Suppressor macrophage (primary cell): Measurements from ENCODE around the gene TSSK3.
"Not testable (repeated sequence)": the region's sequence is repeated elsewhere in the genome, so short reads cannot be mapped to it uniquely, and the experiment has no call there.

Experiments
- DNase-seq, 4 experiments: peaks; one replicate each; pipeline ENCODE4 v3.0.0-alpha.2; 2020 to 2022

TSSK3 gene

DNA sequence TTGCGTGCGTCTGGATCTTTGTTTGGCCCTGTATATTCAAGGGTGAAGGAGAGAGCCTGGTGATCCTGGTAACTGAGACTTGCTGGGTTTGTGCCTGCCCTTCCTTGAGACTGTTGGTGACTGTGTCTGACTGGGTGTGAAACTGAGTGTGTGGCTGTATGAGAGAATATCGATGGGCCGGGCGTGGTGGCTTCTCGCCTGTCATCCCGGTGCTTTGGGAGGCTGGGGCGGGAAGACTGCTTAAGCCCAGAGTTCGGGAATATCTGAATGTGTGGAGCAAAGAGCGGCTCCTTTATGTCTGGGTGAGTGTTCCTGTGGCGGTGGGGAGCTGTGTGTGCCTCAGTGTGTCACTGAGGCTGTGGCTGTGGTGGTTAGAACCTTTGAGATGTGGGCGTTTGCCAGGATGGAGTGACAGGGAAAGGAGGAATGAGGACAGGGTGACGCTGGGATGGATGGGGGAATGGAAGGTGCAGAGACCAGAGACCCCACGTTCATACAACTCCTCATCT lies 23.6 kb upstream of the TSSK3 start:
- DNase-seq, result no peak

DNA sequence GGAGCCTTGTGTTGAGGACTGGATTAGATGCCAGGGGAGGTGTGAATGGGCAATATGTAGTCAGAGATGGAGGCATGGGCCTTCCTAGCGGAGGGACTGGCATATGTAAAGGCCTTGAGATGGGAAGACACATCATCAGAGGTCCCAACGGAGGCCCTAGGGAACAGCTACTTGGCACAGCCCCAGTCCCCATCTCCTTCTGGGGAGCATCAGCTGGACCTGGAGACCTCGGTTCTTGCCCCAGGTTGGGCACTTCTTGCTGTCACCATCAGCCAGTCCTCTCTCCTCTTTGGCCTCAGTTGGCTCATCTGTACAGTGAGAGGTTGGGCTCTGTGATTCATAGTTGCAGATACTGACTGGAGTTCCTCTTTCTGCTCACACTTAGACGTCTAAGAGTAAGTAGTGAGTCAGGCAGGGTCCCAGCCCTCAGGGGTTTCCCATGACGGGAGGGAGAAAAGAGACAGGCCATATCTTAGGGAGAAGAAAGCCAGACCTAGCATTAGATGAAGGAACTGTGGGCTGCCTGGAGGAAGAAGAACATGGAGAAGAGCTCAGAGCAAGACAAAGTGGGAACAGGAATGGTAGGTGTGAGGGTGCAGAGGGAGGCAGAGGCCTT lies 22.9 kb upstream of the TSSK3 start:
- DNase-seq, result peak; percentile 90 to 96 (median 92)

DNA sequence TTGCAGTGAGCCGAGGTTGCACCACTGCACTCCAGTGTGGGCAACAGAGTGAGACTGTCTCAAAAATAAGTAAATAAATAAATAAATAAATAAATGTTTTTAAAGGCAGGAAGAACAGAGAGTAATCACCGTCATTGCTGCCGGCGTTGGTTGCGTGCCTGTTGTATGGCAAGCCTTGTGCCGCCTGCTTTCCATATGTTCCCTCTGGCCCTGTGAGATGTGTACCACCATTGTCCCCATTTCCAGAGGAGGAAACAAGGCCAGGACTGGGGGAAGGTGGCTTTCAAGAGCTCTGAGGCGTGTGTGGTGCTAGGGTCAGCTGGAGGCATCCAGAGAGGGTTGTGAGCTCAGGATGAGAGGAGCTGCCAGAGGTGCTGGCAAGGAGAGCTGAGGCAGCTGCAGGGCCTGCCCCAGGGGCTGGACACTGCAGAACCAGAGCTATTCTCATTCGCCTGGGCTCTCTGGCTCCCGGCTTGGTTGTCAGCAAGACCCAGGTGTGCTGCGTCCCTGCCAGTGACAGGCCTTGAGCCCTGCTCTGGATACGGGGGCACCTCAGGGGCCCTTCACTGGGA lies 21.1 kb upstream of the TSSK3 start:
- no peak for DNase-seq

DNA sequence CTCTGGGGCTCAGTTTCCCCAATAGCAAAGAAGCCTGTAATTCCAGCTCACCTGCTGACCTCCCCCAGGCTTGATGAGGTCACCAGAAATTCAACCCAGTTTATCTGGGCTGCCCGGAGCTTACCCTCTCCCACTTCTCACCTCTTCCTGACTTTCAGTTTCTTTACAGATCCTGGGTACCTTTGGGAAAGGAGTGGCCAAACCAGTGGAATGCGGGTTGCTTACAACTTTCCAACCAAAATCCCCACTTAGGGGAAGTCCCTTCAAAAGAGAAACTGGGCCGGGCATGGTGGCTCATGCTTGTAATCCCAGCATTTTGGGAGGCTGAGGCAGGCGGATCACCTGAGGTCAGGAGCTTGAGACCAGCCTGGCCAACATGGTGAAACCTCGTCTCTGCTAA lies 20.4 kb upstream of the TSSK3 start:
- DNase-seq, result no peak

DNA sequence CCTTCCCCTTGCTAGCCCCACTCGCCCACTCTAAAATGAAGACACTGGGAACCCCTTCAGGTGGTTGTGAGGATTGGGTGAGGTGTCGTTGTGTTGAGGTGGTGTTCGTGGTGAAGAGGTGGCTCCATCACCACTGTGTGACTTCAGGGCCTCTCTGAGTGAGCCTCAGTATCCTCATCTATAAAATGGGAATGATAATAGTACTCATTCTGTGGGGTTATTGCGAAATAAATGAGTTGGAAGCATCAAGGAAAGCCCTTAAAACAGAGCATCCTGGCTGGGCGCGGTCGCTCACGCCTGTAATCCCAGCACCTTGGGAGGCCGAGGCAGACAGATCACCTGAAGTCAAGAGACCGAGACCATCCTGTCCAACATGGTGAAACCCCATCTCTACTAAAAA lies 19.6 kb upstream of the TSSK3 start:
- DNase-seq, result no peak

DNA sequence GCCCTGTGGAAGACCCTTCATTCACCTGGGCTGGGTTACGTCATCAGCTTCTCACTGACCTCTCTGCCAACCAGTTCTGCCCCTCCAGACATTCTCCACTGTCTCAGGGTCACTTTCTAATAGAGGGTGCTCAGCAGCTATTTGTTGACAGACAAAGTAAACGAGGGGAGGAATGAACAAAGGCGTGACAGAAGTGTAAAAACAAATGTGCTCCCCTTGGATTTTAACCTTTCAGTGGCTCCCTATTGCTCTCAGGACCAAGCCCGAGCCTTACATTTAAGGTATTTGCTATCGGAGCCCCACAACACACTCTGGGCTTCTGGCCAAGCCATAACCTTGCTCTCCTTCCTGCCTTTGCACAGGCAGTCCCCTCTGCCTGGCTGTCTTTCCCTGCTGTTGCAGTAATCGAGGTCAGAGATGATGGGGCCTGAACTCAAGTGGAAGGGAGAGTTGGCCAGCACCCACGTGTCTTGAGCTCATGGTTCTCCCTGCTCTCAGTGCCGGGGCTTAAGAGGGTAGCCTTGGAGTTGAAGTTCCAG lies 17.0 kb upstream of the TSSK3 start:
- DNase-seq, result peak in 1 of 4 experiments; percentile 31

DNA sequence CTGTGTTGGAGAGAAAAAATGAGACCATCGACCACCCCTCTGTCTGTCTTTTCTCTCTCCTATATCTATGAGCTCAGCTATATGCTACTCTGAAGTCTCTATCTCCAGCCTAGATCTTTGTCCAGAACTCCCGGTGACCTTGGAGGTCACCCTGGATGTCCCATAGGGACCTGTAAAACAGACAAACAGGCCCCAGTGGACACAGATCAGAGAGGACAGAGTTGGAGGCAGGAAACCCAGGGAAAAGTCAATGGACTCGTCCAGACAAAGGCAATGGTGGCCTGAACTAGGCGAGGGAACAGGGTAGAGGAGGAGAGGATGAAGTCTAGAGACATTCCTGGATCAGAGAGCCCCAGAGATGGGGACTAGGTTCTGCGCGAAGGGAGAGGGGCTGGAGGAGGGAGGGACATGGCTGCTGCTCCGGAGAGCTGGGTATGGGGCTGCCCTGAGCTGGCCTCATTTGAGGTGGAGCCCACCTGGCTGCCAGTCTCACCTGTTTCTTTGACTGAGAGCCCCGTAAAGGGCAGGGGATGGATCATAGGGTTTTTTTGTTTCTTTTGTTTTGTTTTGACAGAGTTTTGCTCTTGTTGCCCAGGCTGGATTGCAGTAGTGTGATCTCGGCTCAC lies 15.7 kb upstream of the TSSK3 start:
- no peak for DNase-seq

DNA sequence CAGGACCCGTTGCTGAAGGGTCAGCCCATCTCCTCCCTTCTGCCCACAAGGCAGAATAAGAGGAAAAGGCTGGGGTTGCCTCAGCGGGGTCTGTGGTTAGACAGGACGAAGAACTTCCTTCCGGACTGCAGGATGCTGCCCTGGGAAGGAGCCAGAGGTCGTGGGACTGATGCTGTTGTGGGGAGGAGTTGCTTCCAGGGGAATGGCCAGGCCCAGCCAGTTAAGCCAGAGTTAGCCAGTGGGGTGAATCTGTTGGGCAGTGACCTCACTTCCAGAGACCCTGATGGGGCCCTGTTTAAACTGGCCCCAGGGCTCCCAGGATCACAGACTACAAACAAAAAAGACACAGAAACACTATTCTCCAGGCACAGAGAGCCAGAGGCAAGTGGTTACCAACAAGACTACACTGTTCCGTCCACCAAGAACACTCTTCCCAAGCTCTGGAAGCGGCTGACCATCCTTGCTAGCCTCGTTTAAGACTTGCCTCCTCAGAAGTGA lies 13.1 kb upstream of the TSSK3 start:
- DNase-seq, result peak; percentile 78 to 87 (median 84)

DNA sequence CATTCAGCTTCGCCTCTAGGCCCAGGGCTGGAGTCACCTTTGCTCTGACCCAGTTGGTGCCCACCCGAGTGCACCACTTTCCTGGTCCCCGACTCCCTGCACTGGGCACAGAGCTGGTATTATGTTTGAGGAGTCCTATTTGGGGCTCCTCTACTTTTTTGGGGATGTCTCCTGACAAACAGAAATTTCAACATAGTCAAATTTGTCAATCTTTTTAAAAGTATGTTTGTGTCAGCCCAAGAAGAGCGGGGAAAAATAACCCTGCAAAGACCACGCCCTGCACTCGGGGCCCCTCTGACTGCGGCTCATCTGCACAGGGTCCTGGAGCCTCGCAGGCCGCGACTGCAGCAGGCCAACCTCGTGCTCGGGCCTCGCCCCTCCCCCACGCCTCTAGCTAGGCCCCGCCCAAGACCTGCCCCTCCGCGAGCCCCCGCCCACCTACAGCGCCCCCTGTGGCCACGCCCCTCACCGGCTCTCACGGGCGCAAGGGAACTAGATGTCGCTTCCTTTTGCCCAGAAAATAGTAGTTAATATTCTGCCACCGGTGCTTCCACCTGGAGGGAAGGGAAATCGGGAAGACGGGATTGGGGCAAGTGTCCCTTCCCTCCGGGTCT lies 11.4 kb upstream of the TSSK3 start:
- peak; percentile 65 to 86 (median 76) for DNase-seq

DNA sequence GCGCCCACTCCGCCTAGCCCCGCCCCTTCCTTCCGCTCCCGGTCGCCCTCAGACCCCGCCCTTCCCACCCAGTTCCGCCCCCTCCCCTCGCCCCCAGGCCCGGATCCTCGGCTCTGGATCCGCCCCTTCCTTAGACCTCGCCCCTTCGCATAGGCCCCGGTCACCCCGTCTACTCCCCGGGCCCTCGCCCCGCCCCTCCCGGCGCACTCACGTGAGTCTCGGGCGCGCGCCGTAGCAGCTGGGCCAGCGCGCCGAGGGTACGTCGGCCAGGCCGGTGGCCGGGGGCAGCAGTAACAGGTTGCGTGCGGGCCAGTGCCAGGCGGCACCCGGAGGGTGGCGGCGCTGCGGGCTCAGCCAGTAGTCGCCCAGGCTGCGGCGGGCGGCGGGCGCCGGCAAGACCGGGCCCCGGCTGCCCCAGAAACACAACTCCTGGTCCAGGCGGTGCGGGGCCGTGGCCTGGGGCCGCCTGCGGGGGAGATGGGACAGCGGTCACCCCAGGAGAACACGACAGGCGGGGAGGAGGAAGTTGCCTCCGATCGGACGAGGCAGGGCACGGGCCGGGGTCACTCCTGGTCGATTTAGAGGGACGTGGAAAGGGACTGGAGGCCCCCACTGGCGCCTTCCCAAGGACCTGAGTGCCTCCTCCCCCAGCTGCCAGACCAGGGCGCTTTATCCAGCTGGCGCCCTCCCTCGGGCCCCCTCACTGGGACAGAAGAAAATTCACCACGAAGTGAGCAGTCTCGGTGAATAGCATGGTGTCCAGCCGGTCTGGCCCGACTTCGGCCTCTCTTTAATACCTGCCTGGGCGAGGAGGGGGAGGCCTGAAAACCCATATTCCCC lies 10.7 kb upstream of the TSSK3 start:
- DNase-seq, result peak; percentile 86 to 95 (median 92)

DNA sequence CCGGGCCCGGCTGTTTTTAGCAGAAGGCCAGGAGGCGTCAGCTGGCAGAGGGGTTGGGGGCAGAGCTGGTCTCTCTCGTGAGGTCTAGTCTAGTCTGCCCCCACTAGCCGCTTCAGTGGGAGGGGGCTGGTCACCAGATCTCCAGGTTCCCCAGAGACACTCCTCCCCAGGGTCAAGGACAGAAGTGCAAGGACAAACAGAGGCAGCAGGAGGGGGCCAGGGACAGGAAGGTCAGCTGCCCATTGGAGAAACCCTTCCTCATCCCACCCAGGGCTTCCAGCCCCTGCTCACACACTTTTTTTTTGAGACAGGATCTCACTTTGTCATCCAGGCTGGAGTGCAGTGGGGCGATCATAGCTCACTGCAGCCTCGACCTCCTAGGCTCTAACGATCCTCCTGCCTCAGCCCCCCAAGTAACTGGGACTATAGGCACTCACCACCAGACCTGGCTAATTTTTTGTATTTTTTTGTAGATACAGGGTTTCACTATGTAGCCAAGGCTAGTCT lies 10.0 kb upstream of the TSSK3 start:
- no peak for DNase-seq

DNA sequence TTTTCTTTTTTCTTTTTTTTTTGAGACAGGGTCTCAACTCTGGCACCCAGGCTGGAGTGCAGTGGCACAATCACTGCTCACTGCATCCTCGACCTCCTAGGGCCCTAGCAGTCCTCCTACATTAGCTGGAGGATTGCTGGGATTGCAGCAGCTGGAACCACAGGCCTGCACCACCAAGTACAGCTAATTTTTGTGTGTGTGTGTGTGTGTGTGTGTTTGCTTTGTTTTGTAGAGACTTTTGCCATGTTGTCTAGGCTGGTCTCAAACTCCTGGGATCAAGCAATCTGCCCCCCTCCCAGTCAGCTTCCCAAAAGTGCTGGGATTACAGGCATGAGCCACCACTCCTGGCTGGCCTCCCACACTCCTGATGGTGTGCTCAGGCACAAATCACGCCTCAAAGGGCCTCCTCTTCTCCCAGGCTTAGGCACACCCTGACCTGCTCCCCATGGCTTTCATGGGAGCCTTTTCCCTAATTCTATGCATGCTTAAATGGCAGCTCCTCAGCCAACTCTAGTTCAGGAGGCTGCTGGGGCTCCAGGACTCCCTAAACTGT lies 9.4 kb upstream of the TSSK3 start:
- peak in 1 of 4 experiments; percentile 20 for DNase-seq

DNA sequence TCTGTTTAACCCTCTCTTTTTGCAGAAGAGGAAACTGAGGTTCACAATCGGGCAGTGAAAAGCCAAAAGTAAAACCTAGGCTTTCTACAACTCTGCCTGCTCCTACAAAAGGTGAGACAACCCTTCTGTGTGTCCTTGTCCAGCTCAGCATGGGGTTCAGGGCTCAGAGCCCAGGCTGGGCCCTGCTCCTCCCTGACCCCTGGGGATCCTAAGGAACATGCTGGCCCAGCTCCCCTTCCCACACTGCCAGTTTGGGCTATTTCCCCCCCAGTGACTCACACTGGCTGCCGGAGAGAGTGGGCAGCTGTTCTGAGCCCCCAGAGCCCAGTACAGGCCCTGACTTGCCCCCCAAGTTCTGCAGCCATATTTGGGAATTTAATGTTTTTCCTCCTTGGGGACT lies 8.9 kb upstream of the TSSK3 start:
- no peak for DNase-seq

DNA sequence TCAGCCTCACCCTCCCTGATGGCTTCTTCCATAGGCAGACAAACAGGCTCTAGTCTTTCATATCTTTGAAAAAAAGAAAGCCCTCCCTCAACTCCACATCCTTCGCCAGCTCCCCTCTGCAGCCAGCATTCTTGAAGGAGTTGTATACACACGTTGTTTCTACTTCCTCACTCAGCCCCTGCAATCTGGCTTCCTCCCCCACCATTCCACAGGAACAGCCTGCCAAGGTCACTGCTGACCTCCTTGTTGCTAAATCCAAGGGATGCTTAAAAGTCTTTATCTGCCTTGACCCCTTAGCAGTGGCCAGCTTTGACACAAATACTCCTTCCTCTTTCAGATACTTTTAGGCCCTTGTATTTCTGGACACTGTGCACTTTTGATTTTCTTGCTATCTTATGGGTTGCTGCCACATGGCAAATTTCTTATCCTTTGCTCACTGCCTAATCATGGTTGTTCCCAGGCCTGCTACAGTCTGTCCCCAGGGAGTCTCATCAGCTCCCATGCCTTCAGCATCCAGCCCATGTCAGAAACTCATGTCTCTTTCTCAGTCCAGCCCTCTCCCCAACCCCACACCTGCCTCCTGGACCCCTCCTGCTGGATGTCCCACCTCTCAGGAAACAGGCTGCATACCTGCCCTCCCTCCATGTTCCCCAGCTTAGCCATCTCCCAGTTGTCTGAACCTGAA lies 8.3 kb upstream of the TSSK3 start:
- DNase-seq, result peak; percentile 43 to 66 (median 60)

DNA sequence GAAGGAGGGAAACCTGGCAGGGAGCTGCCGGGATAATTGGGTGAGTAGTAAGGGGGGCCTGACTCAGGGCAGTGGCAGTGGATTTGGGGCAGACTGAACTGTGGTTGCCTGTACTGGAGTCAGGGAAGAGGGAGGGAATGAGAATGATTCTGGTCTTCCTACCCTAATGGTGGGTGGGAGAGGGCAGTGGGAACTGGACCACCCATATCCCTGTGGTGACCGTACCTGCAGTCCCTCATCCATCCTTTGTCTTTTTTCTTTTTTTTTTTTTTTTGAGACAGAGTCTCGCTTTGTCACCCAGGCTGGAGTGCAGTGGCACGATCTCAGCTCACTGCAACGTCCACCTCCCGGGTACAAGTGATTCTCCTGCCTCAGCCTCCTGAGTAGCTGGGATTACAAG lies 6.6 kb upstream of the TSSK3 start:
- DNase-seq, result not testable (repeated sequence)

DNA sequence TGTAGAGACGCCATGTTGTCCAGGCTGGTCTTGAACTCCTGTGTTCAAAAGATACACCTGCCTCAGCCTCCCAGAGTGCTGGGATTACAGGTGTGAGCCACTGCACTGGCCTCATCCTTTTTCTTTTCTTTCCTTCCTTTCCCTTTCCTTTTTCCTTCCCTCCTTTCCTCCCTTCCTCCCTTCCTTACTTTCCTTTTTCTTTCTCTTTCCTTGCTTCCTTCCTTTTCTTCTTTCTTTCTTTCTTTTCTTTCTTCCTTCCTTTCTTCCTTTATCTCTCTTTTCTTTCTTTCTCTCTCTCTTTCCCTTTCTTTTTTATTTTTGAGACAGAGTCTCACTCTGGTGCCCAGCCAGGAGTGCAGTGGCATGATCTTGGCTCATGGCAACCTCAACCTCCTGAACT lies 5.9 kb upstream of the TSSK3 start:
- no peak for DNase-seq

DNA sequence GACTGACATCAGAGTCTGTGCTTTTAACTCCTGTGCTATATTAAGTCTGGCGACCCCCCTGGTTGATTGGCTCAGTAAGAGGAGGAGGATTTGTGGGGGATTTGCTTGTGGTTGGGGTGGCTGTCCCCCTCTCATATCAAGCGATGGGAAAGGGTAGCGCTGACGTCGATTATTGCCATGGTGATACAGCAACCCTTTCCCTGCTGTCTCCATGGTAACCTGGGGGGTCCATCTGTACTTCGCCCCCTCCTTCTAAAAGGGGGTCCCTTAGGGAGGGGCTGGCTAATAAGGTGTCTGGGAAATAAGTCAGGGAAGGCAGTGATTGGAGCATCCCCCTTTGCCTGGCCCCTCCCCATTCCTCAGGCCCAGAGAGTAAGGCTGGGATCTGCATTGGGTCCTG lies 4.7 kb upstream of the TSSK3 start:
- no peak for DNase-seq

DNA sequence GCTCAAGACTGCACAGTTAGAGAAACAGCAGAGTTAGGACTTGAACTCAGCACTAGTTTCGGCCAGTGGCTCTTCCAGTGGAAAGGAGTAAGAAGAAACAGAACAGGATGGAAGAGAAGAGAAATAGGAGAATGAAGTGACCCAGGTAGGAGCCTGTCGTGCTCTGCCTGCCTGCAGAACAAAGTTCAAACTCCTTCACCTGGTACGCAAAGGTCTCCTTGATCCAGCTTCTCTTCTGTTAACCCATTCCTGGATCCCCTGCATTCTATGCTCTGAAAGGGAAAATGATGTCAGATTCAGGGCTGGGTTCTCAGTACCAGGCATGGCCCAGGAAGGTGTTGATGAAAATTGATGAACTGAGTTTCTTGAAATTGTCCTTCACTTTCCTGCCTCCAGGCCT lies 3.9 kb upstream of the TSSK3 start:
- no peak for DNase-seq

DNA sequence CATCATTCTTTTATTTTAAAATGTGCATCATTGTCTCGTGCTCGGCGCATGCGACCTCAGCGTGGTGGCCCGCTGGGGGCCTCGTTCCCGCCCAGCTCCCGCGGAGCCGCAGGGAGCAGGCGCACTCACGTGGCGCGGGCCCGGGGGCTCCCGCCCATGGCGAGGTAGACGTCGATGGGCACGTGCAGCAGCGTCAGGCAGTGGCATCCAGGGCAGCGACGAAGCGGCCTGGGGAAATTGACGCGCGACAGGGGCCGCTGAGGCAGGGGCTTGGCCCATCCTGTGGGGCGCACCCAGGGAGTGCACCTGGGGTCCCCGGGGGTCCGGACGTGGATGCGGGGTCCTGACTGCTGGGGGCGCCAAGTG lies 1.0 kb upstream of the TSSK3 start:
- no peak for DNase-seq

DNA sequence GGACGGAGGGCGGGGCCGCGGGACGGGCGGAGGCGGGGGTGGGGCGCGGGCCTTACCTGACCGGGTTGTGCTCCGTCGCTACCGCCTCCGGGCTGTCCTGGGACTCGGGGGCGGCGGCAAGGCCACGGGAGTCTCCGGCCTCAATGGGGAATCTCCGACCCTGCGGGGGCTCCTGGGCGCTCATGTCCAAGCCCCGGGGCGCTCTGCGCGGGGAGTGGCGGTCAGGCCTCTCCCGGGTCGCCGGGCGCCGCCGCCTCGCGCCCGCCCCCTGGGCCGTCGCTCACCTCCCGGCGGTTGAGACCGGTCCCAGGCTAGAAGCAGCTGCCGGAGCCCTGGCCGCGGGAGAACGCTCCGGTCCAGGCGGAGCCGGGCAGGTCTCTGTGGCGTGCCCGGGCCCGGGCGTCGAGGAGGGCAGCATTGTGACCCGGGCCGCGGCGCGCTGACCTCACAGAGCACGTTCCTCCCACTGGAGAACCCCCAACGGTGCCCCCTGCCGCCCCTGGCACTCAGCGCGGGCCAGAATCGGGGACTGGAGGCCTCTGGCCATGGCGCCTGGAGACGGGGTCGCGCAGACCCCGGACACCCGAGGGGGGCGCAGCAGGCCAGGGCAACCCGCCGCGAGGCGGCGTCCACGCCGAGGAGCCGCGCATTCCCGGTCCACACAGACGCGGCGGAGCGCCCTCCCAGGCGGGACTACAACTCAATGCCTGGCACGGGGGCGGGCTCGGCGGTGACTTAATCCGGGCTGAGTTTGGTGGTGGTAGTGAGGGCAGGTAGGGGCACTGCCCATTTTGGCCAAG lies 465 bp upstream of the TSSK3 start:
- peak in 3 of 4 experiments; percentile 25 to 62 (median 45) for DNase-seq
